ENCODE measurements around the gene FRYL. TPM values are rescaled to one million over a fixed set of nuclear protein-coding genes. Genes with fewer than 3 reads are reported as not detected.

FRYL gene
- total RNA-seq, 4 donors from 2014 or later = 43.2 to 92.5 (median 62.1) TPM

DNA sequence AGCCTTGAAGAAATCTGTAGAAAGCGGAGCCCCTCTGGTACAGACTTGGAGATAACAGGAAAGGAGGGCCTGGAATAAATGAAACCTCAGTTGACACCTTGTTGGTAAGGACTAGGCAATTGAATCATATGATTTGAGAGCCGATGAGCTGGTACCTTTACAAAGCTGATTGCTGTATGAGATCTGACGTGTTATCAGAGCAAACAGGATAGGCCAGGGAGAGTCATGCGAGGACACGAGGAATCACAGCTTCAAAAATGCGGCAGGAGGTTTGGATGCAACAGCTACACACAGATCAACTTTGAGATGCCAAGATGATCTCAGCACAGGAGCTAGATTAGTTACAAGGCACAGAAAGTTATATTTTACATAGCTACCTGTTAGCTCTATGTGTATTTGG, 304.3 kb downstream of the FRYL start:
- Histone ChIP-seq H3K4me1 (no peaks in the 10 kb centered on the region), H3K27me3 (peaks cover 4% of the 10 kb centered on the region), H3K9me3 (no peaks in the 10 kb centered on the region), H3K27ac (no peak overlapping the region), H3K36me3 (no peaks in the 10 kb centered on the region), H3K4me3 (no peak overlapping the region)
- no peak for ATAC-seq
- TF ChIP-seq EP300 (IDR thresholded peaks at IDR 0.05) = no peak
- TF ChIP-seq, protein P1, sequence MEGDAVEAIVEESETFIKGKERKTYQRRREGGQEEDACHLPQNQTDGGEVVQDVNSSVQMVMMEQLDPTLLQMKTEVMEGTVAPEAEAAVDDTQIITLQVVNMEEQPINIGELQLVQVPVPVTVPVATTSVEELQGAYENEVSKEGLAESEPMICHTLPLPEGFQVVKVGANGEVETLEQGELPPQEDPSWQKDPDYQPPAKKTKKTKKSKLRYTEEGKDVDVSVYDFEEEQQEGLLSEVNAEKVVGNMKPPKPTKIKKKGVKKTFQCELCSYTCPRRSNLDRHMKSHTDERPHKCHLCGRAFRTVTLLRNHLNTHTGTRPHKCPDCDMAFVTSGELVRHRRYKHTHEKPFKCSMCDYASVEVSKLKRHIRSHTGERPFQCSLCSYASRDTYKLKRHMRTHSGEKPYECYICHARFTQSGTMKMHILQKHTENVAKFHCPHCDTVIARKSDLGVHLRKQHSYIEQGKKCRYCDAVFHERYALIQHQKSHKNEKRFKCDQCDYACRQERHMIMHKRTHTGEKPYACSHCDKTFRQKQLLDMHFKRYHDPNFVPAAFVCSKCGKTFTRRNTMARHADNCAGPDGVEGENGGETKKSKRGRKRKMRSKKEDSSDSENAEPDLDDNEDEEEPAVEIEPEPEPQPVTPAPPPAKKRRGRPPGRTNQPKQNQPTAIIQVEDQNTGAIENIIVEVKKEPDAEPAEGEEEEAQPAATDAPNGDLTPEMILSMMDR (IDR thresholded peaks at IDR 0.05) = no peak
- no peak for TF ChIP-seq POLR2AphosphoS5 (IDR thresholded peaks at IDR 0.05)
- no peak for TF ChIP-seq POLR2A (IDR thresholded peaks at IDR 0.05)
- 90 to 93% methylated on average over 5 to 6 of the region's 6 CpGs for whole genome bisulfite sequencing, 2 donors (ENCODE audit: low coverage in 1 of 2)

DNA sequence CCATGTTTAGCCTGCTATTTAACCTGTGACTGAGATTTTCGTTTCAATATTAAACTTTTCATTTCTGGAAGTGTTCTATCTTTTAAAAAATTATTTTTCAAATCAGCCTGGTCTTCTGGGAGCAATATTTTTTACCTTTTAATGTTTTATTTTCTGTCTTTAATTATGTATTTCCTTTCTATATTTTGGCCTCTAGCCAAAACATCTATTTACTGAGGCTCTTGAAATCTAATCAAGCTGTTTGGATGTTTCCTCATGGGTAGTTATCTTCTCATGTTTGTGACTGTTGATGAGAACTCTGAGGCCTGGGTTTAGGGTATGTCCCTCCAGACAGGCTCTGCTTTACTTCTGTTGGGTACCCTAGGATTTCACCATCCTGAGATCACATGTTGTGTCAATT, 307.3 kb downstream of the FRYL start:
- Histone ChIP-seq H3K4me3 (no peak overlapping the region), H3K4me1 (no peaks in the 10 kb centered on the region), H3K36me3 (no peaks in the 10 kb centered on the region), H3K27ac (no peak overlapping the region), H3K27me3 (no peaks in the 10 kb centered on the region), H3K9me3 (no peaks in the 10 kb centered on the region)
- 73% methylated on average over 1 of the region's 1 CpG for WGBS, 2 donors (ENCODE audit: low coverage in 1 of 2)
- ATAC-seq = no peak
- TF ChIP-seq EP300 (IDR thresholded peaks at IDR 0.05) = no peak
- TF ChIP-seq POLR2A (IDR thresholded peaks at IDR 0.05) = no peak
- TF ChIP-seq, protein P1 (IDR thresholded peaks at IDR 0.05) = no peak
- no peak for TF ChIP-seq POLR2AphosphoS5 (IDR thresholded peaks at IDR 0.05)

DNA sequence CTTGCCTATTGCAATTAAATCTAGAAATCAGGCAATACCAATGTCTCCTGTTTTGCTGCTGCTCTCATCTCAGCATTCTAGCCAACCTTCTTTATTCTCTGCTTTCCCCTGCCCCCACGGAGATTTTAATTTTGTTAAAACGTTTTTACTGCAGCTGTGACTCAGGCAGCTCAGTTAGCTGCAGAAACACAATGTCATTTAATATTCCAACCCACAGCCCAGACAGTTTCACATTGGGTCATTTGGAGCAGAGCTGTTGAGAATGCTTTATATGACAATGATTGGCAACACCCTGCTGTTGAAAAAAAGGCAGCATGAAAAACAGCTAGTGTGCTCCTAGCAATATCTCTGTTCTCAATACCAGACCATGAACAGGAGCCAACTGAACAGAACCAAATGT, 309.5 kb downstream of the FRYL start:
- no peak overlapping the region for H3K27ac ChIP-seq
- H3K4me1 ChIP-seq = no peaks in the 10 kb centered on the region
- TF ChIP-seq POLR2AphosphoS5 (IDR thresholded peaks at IDR 0.05) (no peak), EP300 (IDR thresholded peaks at IDR 0.05) (no peak), POLR2A (IDR thresholded peaks at IDR 0.05) (no peak)
- TF ChIP-seq, protein P1 (IDR thresholded peaks at IDR 0.05) = no peak
- no peaks in the 10 kb centered on the region for H3K36me3 ChIP-seq
- 11 to 60% methylated on average over 2 of the region's 2 CpGs for WGBS, 2 donors (ENCODE audit: low coverage in 1 of 2)
- no peaks in the 10 kb centered on the region for H3K27me3 ChIP-seq
- H3K9me3 ChIP-seq = no peaks in the 10 kb centered on the region
- no peak for ATAC-seq
- H3K4me3 ChIP-seq = no peak overlapping the region

DNA sequence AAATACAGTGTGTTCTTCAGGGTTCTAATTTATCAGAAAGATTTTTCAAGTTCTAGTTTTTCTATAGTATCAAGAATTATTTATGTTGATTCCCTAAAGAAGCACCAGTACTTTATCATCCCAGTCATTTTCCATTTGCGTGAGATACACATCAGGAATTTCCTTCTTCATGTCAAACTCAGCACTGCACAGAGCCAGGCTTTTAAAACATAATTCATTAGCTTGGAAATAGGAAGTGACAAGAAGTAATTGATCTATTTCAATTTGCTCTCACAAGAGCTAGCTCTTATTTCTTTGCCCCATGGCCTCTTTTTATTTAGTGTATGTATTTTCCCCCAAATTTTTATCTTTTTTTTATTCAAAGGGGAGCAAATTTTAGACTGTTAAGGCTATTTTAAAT, 309.9 kb downstream of the FRYL start:
- Histone ChIP-seq H3K4me1 (no peaks in the 10 kb centered on the region), H3K4me3 (no peak overlapping the region), H3K36me3 (no peaks in the 10 kb centered on the region), H3K27me3 (no peaks in the 10 kb centered on the region), H3K9me3 (no peaks in the 10 kb centered on the region), H3K27ac (no peak overlapping the region)
- TF ChIP-seq POLR2A (IDR thresholded peaks at IDR 0.05) (no peak), EP300 (IDR thresholded peaks at IDR 0.05) (no peak), POLR2AphosphoS5 (IDR thresholded peaks at IDR 0.05) (no peak)
- TF ChIP-seq, protein P1 (IDR thresholded peaks at IDR 0.05) = no peak
- 50 to 63% methylated on average over 1 of the region's 1 CpG for WGBS, 2 donors (ENCODE audit: low coverage in 1 of 2)
- no peak for ATAC-seq

DNA sequence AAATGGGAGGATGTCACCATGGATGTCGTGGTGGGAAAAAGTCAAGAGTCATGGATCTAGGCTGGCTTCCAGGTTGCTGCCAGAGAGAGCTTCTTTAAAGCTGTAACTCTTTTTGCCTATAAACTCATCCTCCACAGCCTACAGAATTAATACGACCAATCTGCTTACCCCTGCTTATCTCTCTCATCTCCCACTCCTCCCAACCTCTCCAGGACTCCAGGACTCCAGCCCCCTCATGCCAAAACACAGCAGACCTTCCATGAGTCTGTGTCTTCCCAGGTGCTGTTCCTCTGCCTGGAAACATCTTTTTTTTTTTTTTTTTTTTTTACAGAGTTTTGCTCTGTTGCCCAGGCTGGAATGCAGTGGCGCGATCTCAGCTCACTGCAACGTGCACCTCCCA, 312.2 kb downstream of the FRYL start:
- Histone ChIP-seq H3K27ac (no peak overlapping the region), H3K4me1 (no peaks in the 10 kb centered on the region), H3K36me3 (no peaks in the 10 kb centered on the region), H3K27me3 (no peaks in the 10 kb centered on the region), H3K9me3 (peaks cover 0 to 7% (median 0%) of the 10 kb centered on the region in 3 donors), H3K4me3 (no peak overlapping the region)
- TF ChIP-seq, protein P1 (IDR thresholded peaks at IDR 0.05) = no peak
- TF ChIP-seq POLR2AphosphoS5 (IDR thresholded peaks at IDR 0.05) (no peak), EP300 (IDR thresholded peaks at IDR 0.05) (no peak), POLR2A (IDR thresholded peaks at IDR 0.05) (no peak)
- 48 to 51% methylated on average over 2 of the region's 5 CpGs for WGBS, 2 donors (ENCODE audit: low coverage in 1 of 2)
- ATAC-seq = no peak
